ENCODE data around the gene STMND1.
"Not testable (repeated sequence)": the region's sequence is repeated elsewhere in the genome, so short reads cannot be mapped to it uniquely, and the experiment has no call there.

Gene STMND1

DNA sequence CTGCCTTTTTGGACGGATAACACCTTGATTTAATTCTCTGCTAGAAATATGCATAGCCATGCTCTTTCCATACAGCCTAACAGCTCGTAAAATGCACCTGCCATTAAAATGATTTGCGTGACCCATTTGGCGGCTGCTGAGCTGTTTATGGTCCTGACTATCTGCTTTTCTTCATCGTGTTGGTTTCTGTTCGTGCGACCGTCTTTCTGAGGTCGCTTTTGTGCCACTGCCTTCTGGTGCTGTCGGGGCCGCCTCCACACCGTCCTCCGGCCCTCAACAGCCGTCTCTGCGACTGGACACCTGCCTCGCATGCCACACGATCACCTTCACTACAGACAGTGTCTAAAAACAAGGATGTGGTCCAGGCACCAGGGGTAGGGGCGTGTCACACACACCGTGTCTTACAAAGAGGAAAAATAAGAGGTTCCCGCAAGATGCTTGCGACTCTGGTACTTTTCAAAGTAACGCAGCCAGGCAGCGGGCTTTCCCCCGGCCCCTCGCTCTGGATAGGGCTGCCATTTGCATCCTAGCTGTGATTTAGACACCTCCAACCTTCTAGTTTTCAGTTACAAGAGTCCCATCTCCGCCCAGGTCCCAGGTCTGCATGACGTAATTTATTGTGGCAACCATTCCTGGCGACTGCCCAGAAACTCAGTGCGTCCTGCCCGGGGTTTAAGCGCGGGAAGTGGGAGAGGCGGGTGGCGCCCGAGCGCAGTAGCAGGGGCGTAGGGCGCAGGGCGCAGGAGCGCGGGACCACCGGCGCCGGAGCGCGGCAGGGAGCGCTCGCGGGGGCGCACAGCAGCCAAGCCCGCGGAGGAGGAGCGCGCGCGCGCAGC, at the start of gene STMND1:
TSS of gene STMND1 (plus strand) at position 629 of the 836 bp plus-strand sequence. CDS start 208 bp downstream, outside the sequence.
- no peak for DNase-seq

DNA sequence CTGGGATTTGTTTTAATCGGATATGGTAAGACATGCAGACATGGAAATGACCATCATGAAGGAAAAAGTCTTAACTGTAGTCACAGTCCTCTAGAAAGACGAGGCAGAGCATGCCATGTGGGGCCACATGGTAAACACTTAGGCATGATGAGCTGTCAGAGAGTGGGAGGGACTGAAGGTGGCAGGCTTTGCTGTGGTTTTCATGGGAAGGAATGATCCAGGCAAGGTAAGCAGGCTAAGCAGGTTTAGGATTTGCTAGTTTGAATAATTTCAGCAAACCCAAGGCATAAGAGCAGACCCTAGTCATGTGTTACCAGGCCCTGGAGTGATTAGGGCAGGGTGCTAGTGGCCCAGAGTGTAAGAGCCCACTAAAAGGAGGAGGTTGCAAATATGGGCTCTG, 47.2 kb upstream of the STMND1 start:
- no peak for DNase-seq

DNA sequence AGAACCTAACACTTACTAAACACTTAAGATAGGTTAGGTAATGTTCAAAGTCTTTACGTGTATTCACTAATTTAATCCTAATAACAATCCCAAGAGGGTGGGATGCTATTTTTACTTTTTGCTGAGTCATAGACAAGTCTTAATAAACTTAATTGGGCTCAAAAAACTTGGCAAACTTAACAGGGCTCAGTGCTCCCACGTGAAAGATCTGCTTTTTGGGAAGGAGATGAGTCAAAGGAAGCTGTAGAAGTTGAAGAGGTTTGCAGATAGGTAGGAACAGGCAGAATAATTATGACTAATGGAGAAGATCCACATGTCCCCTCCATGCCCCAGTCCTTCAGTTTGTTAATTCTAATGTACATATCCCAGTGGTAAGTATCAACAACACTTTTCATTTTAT, 44.5 kb upstream of the STMND1 start:
- DNase-seq, result no peak

DNA sequence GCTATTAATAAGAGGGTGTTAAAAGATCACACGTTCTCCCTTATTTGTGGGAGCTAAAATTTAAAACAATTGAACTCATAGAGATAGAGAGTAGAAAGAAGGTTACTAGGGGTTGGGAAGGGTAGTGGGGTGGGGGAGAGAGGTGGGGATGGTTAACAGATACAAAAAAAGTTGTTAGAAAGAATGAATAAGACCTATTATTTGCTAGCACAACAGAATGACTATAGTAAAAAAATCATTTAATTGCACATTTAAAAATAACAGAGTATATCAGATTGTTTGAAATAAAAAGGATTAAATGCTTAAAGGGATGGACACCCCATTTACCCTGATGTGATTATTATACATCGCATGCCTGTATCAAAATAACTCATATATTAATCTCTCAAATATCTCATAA, 43.3 kb upstream of the STMND1 start:
- DNase-seq, result no peak

DNA sequence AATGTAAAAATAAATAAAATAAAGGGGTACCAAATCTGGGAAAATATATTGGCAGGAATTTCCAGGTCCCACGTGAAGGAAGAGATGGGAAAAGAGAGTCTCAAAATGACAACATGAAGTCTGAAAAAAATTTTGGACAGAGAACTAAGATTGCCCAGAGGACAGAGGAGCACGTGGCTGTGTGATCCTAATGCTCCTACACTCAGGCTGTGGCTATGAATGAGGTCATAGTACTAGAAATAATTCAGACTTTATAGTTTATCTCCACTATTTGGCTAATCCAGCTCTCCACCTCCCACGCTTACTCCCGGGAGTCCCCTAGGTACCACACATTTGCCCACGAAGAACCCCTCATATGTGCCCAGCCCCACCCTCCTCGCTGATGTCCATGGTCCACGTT, 42.8 kb upstream of the STMND1 start:
- DNase-seq, result no peak

DNA sequence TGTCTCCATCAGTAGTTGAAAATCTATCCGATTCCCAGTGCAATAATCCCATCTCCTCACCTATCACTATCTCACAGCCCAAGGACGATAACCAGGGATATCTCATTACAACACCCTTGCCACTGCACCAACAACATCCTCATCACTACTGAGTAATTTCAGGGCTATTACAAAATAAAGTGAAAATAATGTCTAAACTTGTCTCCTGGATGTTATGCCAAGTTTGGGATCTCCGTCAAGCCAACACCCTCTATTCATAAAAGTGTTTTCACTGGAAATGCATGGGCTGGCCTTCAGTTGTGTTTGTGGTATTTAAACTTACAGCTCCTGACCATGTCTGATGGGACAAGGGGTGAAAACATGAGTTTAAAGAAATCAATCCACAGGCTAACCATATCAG, 42.0 kb upstream of the STMND1 start:
- DNase-seq, result no peak

DNA sequence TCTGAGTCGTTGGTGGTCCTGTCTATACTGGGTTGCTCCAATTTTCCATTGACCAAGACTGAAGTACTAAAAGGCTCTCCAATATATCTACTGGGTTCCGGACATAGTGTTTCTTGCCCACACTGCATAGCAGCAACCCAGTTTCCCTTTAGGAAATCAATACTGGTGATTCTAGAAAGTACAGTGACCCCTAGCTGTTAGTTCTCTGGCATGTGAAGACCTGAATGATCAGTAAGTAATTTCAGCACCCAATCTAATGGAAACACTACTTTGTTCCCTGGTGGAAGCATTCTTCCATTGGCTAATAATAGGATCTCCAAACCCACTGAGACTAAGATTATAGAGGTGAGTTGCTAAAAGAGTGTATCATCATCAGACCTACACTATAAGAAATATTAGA, 40.8 kb upstream of the STMND1 start:
- no peak for DNase-seq

DNA sequence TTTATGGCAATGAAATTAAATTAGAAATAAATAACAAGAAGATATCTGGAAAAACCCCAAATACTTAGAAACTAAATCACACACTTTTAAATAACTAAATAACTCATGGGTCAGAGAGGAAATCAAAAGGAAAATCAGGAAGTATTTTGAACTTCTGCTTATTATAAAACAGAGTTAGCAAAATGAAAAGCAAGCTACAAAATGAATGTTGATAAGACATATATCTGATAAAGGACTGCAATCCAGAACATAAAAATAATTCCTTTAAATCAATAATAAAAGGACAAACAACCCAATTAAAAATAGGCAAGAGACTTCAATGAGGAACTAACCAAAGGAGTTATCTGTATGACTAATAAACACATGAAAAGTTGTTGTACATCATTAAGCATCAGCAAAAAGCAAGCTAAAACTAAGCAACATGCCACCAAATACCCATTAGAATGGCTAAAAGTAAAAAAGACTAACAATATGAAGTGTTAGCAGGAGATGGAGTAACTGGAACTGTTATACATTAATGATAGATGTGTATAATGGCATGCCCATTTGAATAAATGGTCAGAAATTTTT, 38.9 kb upstream of the STMND1 start:
- no peak for DNase-seq

DNA sequence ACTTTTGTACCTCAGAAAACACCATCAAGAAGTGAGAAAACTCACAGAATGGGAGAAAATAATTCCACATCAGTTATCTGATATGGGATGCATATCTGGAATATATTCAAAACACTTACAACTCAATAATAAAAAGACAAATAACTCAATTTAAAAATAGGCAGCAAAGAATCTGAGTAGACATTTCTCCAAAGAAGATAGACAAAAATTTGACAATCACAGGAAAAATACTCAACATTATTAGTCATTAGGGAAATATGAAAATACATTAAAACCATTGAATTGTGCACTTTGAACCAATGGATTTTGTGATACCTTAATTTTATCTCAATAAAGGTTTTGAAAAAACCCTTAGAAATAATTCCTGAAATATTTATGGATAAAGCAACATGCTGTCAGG, 36.9 kb upstream of the STMND1 start:
- DNase-seq, result no peak

DNA sequence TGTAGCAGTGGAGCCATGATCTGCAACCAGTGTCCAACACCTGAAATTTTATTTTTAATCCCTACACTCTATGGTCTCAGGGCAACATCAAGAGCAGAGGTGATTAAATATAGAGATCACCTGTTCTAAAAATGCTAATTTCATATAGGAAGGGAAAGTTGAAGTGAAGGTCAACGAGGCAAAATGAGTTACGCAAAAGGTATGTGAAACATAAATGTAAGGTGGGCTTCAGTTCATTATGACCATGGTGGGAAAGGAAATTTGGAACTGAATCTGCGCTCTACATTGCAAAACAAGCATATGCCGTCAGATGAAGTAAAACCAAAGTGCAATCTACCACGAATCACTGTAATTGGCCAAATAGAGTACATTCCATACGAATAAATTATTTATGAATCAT, 35.2 kb upstream of the STMND1 start:
- DNase-seq, result no peak

DNA sequence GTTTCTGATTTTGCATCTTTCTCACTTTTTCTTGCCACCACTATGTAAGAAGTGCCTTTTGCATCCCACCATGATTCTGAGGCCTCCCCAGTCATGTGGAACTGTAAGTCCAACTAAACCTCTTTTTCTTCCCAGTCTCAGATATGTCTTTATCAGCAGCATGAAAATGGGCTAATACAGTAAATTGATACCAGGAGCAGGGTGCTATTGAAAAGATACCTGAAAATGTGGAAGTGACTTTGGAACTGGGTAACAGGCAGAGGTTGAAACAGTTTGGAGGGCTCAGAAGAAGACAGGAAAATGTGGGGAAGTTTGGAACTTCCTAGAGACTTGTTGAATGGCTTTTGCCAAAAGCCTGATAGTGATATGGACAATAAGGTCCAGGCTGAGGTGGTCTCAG, 32.9 kb upstream of the STMND1 start:
- DNase-seq, result not testable (repeated sequence)

DNA sequence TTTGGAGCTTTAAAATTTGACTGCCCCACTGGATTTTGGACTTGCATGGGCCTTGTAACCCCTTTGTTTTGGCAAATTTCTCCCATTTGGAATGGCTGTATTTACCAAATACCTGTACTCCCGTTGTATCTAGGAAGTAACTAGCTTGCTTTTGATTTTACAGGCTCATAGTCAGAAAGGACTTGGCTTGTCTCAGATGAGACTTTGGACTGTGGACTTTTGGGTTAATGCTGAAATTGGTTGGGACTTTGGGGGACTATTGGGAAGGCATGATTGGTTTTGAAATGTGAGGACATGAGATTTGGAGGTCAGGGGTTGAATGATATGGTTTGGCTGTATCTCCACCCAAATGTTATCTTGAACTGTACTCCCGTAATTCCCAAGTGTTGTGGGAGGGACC, 31.4 kb upstream of the STMND1 start:
- DNase-seq, result not testable (repeated sequence)

DNA sequence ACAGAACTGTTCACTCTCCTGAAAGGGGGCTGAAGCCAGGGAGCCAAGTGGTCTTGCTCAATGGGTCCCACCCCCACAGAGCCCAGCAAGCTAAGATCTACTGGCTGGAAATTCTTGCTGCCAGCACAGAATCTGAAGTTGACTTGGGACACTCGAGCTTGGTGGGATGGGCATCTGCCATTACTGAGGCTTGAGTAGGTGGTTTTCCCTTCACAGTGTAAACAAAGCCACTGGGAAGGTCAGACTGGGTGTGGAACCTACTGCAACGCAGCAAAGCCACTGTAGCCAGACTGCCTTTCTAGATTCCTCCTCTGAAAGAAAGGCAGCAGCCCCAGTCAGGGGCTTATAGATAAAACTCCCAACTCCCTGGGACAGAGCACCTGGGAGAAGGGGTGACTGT, 28.3 kb upstream of the STMND1 start:
- not testable (repeated sequence) for DNase-seq

DNA sequence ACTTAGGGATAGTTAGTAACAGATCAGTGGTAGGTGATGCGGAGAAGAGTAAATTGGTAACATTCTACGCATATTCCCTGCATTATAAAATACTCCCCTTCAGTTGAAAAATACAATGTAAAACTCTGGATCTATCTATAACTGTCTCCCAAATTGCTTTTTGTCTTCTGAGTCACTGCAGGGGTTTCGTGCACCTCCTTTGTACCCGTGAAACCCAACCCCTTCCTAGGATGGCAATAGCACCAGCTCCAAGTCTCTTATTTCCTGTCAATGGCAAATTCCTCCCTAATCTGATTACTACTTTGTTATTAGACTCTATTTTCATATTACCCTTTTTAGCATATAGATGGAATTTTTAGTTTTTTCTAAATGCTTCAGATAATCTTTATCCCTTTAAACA, 20.6 kb upstream of the STMND1 start:
- DNase-seq, result no peak

DNA sequence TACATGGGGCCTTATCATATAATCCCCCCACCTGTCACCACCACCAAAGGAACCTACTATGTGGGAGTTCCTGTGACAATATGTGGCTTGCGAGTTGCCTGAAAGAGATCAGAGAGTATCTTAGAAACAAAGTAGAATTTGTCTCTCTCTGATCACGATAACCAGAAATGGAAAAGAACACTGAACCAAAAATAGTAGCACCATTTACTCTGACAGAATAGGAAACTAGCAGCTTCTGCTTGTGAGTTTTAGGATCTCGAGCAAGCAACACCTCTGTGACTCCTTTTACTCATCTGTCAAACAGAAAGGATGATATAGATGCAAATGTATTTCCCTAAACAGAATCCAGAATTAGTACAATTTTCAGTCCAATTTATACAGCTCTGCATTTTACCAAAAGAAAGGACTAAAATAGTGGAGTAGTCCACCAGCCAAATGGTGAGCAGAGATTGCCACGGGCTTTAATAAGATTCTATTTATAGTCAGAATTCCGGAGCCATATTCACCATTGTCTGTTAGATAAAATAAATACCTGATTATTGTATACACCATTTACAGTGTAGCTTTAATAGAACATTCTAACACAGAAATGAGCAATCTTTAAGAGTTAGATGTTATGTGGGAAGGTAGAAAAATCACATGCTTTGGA, 19.9 kb upstream of the STMND1 start:
- no peak for DNase-seq

DNA sequence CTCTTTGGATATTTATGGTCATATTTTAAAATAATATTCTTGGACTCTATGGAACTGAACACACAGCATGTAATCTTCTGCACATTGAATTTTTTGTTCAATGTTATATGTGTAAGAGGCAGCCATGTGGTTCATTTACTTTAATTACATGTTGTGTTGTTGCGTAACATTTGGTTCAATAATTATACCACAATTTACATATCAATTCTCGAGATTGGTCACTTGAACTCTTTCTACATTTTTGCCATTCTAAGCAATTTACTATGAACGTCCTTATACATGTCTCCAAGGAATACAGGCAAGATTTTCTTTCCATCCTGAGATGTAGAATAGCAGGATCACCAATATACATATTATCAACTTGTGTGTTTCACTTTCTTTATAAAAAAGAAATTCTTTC, 18.5 kb upstream of the STMND1 start:
- DNase-seq, result no peak

DNA sequence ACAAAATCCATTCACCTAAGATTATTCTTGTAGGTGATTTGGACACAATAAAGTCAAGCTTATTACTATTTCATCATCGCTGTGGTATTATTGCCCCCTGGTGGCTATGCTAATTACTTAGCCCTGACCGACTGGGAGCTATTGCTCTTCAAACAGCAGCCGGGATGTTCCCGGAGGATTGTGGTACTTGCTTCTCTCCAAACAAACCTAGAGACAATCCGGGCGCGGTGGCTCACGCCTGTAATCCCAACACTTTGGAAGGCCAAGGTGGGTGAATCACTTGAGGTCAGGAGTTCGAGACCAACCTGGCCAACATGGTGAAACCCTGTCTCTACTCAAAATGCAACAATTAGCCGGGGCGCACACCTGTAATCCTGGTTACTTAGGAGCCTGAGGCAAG, 15.4 kb upstream of the STMND1 start:
- peak; percentile 19 to 25 for DNase-seq

DNA sequence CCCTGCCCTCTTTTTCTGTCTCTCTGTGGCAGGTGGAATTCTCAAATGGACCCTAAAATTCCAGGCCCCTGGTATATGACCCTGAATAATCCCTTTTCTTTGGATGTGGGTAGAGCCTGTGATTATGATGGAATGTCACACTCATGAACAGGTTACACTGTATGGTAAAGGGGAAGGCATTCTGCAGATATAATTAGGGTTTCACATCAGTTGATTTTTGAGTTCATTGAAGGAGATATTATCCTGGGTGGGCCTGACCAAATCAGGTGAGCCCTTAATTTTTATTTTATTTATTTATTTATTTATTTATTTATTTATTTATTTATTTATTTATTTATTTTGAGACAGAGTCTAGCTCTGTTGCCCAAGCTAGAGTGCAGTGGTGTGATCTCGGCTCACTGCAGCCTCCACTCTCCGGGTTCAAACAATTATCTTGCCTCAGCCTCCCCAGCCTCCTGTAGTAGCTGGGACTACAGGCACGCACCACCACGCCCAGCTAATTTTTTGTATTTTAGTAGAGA, 13.7 kb upstream of the STMND1 start:
- no peak for DNase-seq

DNA sequence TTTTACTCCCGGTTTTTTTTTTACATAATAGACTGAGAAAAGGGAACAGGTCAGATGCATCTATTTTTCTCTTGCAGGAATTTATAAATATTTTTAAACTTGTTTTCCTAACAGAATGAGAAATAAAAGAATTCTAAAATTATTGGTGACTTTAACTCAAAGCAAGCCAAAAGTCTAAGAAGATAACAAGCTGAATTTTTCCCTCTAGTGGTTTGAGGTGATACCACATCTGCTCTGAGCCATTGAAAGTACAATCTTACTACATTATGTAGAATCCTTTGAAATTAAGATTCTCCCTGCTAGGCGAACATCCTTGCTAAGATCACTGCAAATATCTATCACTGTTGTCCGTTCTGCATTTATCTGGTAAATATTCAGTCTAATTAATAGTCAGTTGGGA, 10.7 kb upstream of the STMND1 start:
- DNase-seq, result no peak

DNA sequence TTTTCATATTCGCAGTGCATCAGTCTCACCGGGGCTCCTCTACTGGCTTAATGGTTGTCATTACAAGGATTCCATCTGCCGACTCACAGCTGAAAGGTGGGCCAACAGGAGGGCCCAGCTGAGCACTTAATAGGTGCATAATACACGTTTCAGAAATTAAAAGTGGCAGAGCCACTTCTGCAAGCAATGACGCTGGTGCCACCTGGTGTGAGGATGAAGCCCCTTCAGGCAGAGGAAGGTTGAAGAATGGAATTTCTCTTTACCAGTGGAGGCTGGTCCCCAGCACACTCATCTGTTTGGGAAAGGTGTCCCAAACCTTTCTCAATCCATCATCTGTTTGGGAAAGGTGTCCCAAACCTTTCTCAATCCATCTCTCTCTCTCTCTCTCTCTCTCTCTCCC, 8.2 kb upstream of the STMND1 start:
- DNase-seq, result no peak

DNA sequence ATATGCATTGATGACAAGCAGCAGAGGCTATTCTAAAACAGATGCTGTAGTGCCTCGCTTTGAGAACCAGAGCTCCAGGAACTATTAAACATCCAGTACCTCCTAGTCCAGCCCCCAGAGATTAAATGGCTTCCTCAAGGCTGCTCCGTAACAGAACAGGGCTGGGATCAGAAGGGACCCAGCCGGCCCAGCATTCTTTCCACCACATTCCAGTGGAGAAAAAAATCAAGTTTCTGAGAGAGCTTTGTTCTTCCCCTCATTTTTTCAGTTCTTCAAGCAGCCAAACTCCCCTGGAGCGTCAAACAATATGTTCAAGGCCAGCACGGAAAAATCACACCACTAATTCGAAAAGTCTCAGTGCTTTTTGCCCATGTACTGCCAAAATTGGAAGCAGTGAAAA, 5.8 kb upstream of the STMND1 start:
- no peak for DNase-seq

DNA sequence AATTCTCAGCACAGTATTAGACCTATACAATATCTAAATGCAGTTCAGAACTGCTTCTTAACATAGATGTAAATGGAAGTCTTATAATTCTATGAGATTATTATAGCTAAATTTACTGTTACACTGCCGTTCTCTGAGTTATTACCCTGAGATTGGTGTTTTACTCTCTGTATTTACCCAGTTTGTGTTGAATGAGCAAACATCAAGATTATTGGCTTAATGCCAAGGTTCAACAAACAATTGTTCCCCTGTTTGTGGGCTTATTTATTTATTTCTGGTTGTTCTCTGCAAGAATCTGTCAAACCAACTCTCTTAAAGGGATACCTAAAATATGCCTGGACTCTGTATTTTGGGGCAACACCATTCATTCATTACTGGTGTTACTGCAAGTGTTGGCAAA, 5.2 kb upstream of the STMND1 start:
- no peak for DNase-seq

DNA sequence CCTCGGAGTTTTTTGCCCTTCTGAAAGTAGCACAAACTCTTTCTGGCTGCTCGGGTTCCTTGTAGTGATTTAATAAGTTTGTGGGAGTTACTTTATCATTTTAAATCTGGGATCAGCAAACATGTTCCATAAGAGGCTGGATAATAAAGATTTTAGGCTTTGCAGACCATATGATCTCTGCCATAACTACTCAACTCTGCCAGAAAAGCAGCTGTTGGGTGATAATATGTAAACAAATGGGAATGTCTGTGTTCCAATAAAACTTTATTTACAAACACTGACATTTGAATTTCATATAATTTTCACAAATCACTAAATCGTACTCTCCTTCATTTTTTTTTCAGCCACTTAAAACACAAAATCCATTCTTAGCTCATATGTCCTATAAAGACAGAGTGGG, 3.9 kb upstream of the STMND1 start:
- no peak for DNase-seq

DNA sequence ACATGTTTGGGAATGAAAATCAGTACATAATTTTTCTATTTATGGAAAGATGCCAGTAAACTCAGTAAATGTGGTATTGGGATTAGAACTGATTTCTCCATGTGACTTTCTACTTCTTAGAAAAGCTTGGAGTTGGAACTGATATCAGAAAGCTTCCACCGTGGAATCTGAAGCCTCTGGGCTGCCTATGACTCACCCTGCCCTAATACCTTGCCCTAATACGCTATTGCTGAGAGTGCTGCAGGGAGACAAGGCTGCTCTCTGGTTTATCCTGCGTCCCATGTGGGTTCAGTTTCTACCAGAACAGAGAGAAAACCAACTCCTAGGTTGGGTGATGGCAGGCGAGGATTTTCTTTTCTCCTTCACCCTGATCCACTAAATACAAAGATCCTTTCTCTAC, 3.3 kb upstream of the STMND1 start:
- DNase-seq, result no peak
